Keratinocyte (primary cell): ENCODE results near the gene SH2D3C. TPM values are rescaled to one million over a fixed set of nuclear protein-coding genes. Genes with fewer than 3 reads are reported as not detected.

Experiments used
- DNase-seq: peaks from one replicate; pipeline ENCODE4 v3.0.0-alpha.2; 2011; ENCODE audit warnings: low read depth, missing footprints, low spot score
- FAIRE-seq: peaks from 2 replicates; lab custom pipeline; 2011; peaks lifted over from hg19 to GRCh38; lab: Jason Lieb, UNC
- H2AFZ ChIP-seq: 2 replicates; pipeline ENCODE4 v1.6.0; 2012; ENCODE audit warnings: low read length, control low read depth, inconsistent platforms; ENCODE audit not compliant: control insufficient read depth
- H3K27ac ChIP-seq: 2 replicates; pipeline ENCODE4 v1.5.1; 2011; ENCODE audit warnings: low read length; ENCODE audit not compliant: control insufficient read depth, insufficient read depth
- H3K27me3 ChIP-seq: 3 replicates; pipeline ENCODE4 v1.6.0; 2011; ENCODE audit warnings: low read length; ENCODE audit not compliant: control insufficient read depth, insufficient read depth; ENCODE audit errors: extremely low read depth
- H3K36me3 ChIP-seq, 2 experiments: 2 replicates in 1 of 2; 3 replicates in 1 of 2; pipeline ENCODE4 v1.5.1; 2011; ENCODE audit warnings: low read length in 2 of 2, mild to moderate bottlenecking in 1 of 2; ENCODE audit not compliant: control insufficient read depth in 2 of 2, insufficient read depth in 2 of 2; ENCODE audit errors: extremely low read depth in 1 of 2
- H3K4me1 ChIP-seq: 3 replicates; pipeline ENCODE4 v1.5.1; 2011; ENCODE audit warnings: low read length; ENCODE audit not compliant: control insufficient read depth, insufficient read depth; ENCODE audit errors: extremely low read depth
- H3K4me2 ChIP-seq: 3 replicates; pipeline ENCODE4 v1.6.0; 2011; ENCODE audit warnings: low read depth, low read length; ENCODE audit not compliant: control insufficient read depth, insufficient read depth; ENCODE audit errors: extremely low read depth
- H3K4me3 ChIP-seq, 3 experiments: fragments of 200-600 bp in 1 of 3; sonication (generic) in 1 of 3; 2 replicates in 2 of 3; 3 replicates in 1 of 3; pipeline ENCODE4 v1.5.1; 2011 to 2016; ENCODE audit warnings: low read length in 3 of 3, mild to moderate bottlenecking in 3 of 3, control low read depth in 2 of 3, inconsistent platforms in 1 of 3, low read depth in 1 of 3, mixed read lengths in 1 of 3, mixed run types in 1 of 3, moderate library complexity in 1 of 3; ENCODE audit not compliant: control insufficient read depth in 2 of 3, insufficient read depth in 2 of 3; ENCODE audit errors: extremely low read depth in 1 of 3
- H3K79me2 ChIP-seq: 2 replicates; pipeline ENCODE4 v1.6.0; 2012; ENCODE audit warnings: low read length; ENCODE audit not compliant: control insufficient read depth, insufficient read depth
- H3K9ac ChIP-seq: 3 replicates; pipeline ENCODE4 v1.6.0; 2011; ENCODE audit warnings: low read length; ENCODE audit not compliant: control insufficient read depth, insufficient read depth; ENCODE audit errors: extremely low read depth
- H3K9me1 ChIP-seq: 3 replicates; pipeline ENCODE4 v1.6.0; 2011; ENCODE audit warnings: low read length; ENCODE audit not compliant: control insufficient read depth, insufficient read depth; ENCODE audit errors: extremely low read depth
- H3K9me3 ChIP-seq: 2 replicates; pipeline ENCODE4 v1.5.1; 2012; ENCODE audit warnings: low read depth, low read length; ENCODE audit not compliant: control insufficient read depth
- H4K20me1 ChIP-seq: 3 replicates; pipeline ENCODE4 v1.6.0; 2011; ENCODE audit warnings: low read length; ENCODE audit not compliant: control insufficient read depth, insufficient read depth; ENCODE audit errors: extremely low read depth
- CTCF ChIP-seq, 3 experiments: IDR thresholded peaks in 1 of 3; conservative IDR thresholded peaks in 1 of 3; optimal IDR thresholded peaks in 1 of 3; 2 replicates in 2 of 3; 3 replicates in 1 of 3; pipeline versions ENCODE3 to v1.5.1; 2011; ENCODE audit warnings: low read length in 3 of 3, mild to moderate bottlenecking in 3 of 3, moderate library complexity in 2 of 3, control low read depth in 1 of 3, inconsistent platforms in 1 of 3; ENCODE audit not compliant: insufficient read depth in 2 of 3; ENCODE audit errors: extremely low read depth in 1 of 3
- EZH2 ChIP-seq: IDR thresholded peaks from one replicate; pipeline ENCODE4 v1.6.1; 2012; ENCODE audit warnings: inconsistent platforms, mild to moderate bottlenecking, low read length, moderate library complexity
- dilution Hi-C: fragments of 300-500 bp; cut with MboI; formaldehyde crosslinking; loops from one replicate; pipeline ENCODE4 v1.7.0; 2020; ENCODE audit warnings: low sequenced_read_pairs; ENCODE audit not compliant: extremely low pct_ligation_motif_present
- polyA plus RNA-seq, 5 experiments: library from polyadenylated mRNA; depleted of rRNA in 3 of 5; stranded (reverse) in 3 of 5; stranded (forward) in 1 of 5; unstranded in 1 of 5; fragments of >200 nt; gene quantifications; 1 replicate in 1 of 5; 2 replicates in 3 of 5; 3 replicates in 1 of 5; pipeline versions ENCODE4 v1.2.1 to v1.2.3, GENCODE V29; 2011 to 2012; ENCODE audit warnings: missing spikeins in 2 of 5, low read depth in 1 of 5, low replicate concordance in 1 of 5

SH2D3C gene
- polyA plus RNA-seq, 1 donor (not counting 4 experiments of a cell fraction or from before 2014, with no cell fraction given), result 0.12 TPM

GRCh38 chr9:127792417-127793031 is 14.1 kb upstream of the SH2D3C start:
- H3K79me2 ChIP-seq, result peaks cover 35% of the 10 kb centered on the region
- no peak overlapping the region for H3K4me2 ChIP-seq
- H3K27me3 ChIP-seq, result no peaks in the 10 kb centered on the region
- H3K4me3 ChIP-seq, result no peak overlapping the region
- H3K9ac ChIP-seq, result no peak overlapping the region
- H3K27ac ChIP-seq, result no peak overlapping the region
- TF ChIP-seq CTCF (optimal IDR thresholded peaks at IDR 0.05 in 1 of 3, IDR thresholded peaks at IDR 0.05 in 1 of 3, conservative IDR thresholded peaks at IDR 0.05 in 1 of 3; ENCODE audit: extremely low read depth in 1 of 3, insufficient read depth in 2 of 3, low read length in 3 of 3), result no peak
- H3K4me1 ChIP-seq, result peaks cover 5% of the 10 kb centered on the region
- dilution Hi-C loops, result no loop called here
- no peak overlapping the region for H2AFZ ChIP-seq
- H3K36me3 ChIP-seq, result peaks cover 40 to 41% of the 10 kb centered on the region in 2 experiments
- H3K9me3 ChIP-seq, result no peaks in the 10 kb centered on the region
- peaks cover 19% of the 10 kb centered on the region for H4K20me1 ChIP-seq
- FAIRE-seq (no peak), DNase-seq (no peak)
- no peaks in the 10 kb centered on the region for H3K9me1 ChIP-seq

GRCh38 chr9:127791085-127791484 is 12.6 kb upstream of the SH2D3C start:
- dilution Hi-C loops, result no loop called here
- TF ChIP-seq CTCF (optimal IDR thresholded peaks at IDR 0.05 in 1 of 3, IDR thresholded peaks at IDR 0.05 in 1 of 3, conservative IDR thresholded peaks at IDR 0.05 in 1 of 3; ENCODE audit: extremely low read depth in 1 of 3, insufficient read depth in 2 of 3, low read length in 3 of 3) (peak in 1 of 3 experiments; percentile 9), EZH2 (no peak)
- Histone ChIP-seq H3K4me1 (peaks cover 13% of the 10 kb centered on the region), H3K9me3 (no peaks in the 10 kb centered on the region), H3K27ac (no peak overlapping the region), H3K4me3 (no peak overlapping the region), H2AFZ (no peak overlapping the region), H3K79me2 (peaks cover 48% of the 10 kb centered on the region), H3K36me3 (peaks cover 44 to 47% of the 10 kb centered on the region in 2 experiments), H3K27me3 (no peaks in the 10 kb centered on the region), H3K4me2 (no peak overlapping the region), H3K9ac (no peak overlapping the region), H4K20me1 (peaks cover 25% of the 10 kb centered on the region), H3K9me1 (no peaks in the 10 kb centered on the region)
- FAIRE-seq (no peak), DNase-seq (no peak)
